Measurements from ENCODE around the gene CACNA2D2. TPM values are rescaled to one million over a fixed set of nuclear protein-coding genes. Genes with fewer than 3 reads are reported as not detected.

CACNA2D2 gene
- total RNA-seq, 4 donors from 2014 or later = 1.1 to 2.0 (median 1.6) TPM

- DNase-seq (ENCODE audit: low spot score in 2 of 2) = peak in 1 of 2 donors; percentile 50
- 50 to 55% methylated on average over 31 of the region's 31 CpGs for WGBS, 2 donors
- intact Hi-C loops (cut with DNase I; ENCODE audit: low total_unique reads) = no loop called here
- peak within 1 kb of the TSS; percentile 42 for H3K4me3 ChIP-seq (ENCODE audit: low read depth, poor library complexity, severe bottlenecking)
- TF ChIP-seq POLR2A (IDR thresholded peaks at IDR 0.05) (no peak), CTCF (IDR thresholded peaks at IDR 0.05) (no peak)
Measured at GRCh38 chr3:50322386-50323091, 180.9 kb downstream of the CACNA2D2 start, which contains the start of gene HYAL2. Gene HYAL2, minus strand, starts transcription at chr3:50322745. Its CDS starts 2,256 bp downstream, at chr3:50320489.

DNA sequence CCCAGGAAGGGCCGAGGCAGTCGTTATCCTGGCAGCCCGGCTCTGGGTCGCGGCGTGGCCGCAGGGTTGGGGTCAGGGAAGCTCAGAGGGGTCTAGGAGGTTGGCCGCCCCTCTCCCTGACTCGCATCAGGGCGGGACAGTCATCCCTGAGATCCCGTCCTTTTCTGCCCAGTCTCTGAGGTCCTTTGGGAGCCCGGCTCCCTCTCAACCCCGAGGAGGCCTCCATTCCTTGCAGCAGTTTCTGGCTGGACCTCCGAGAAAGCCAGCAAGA is 181.4 kb downstream of the CACNA2D2 start:
- intact Hi-C loops (cut with DNase I; ENCODE audit: low total_unique reads) = no loop called here
- WGBS, 2 donors = 12 to 19% methylated on average over 6 to 12 of the region's 14 CpGs
- TF ChIP-seq POLR2A (IDR thresholded peaks at IDR 0.05) (no peak), CTCF (IDR thresholded peaks at IDR 0.05) (no peak)
- DNase-seq (ENCODE audit: low spot score in 2 of 2) = peak in 1 of 2 donors; percentile 32
- peak overlapping the region; percentile 42 for H3K4me3 ChIP-seq (ENCODE audit: low read depth, poor library complexity, severe bottlenecking)

- intact Hi-C loops (cut with DNase I; ENCODE audit: low total_unique reads) = no loop called here
- TF ChIP-seq POLR2A (IDR thresholded peaks at IDR 0.05) (no peak), CTCF (IDR thresholded peaks at IDR 0.05) (no peak)
- peak; percentile 84 to 97 for DNase-seq (ENCODE audit: low spot score in 2 of 2)
- peak overlapping the region; percentile 42 for H3K4me3 ChIP-seq (ENCODE audit: low read depth, poor library complexity, severe bottlenecking)
- WGBS, 2 donors = 2 to 5% methylated on average over 40 to 46 of the region's 59 CpGs
Measured at GRCh38 chr3:50321336-50322114, 181.9 kb downstream of the CACNA2D2 start.

DNA sequence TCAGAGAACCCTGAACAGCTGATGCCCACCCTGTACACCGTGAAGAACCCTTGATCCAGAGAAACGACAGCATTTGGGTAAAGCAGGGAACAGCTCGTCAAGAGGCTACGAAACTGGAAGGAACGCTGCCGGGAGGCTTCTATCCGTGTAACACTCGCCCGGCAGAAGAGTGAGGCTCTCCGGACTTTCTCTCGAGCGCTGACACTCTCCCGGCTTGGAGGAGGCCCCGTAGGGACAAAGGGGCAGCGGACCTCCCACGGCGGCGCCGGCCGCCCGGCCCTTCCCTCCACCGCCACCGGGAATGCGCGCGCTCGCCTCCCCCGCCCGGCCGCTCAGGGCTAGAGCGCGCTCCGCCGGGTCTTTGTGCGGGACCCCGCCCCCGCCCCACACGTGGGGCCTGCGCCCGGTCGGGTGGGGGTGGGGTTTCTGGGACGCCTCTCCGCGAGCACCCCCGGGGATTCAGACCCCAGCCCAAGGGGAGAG is 182.5 kb downstream of the CACNA2D2 start:
- TF ChIP-seq CTCF (IDR thresholded peaks at IDR 0.05) = no peak
- no peak for TF ChIP-seq POLR2A (IDR thresholded peaks at IDR 0.05)
- 0% methylated on average over 7 to 19 of the region's 45 CpGs for WGBS, 2 donors
- peak overlapping the region; percentile 42 for H3K4me3 ChIP-seq (ENCODE audit: low read depth, poor library complexity, severe bottlenecking)
- intact Hi-C loops (cut with DNase I; ENCODE audit: low total_unique reads) = no loop called here
- DNase-seq (ENCODE audit: low spot score in 2 of 2) = peak in 1 of 2 donors; percentile 94

GRCh38 chr3:50319894-50320625 is 183.4 kb downstream of the CACNA2D2 start:
- TF ChIP-seq POLR2A (IDR thresholded peaks at IDR 0.05) (no peak), CTCF (IDR thresholded peaks at IDR 0.05) (no peak)
- H3K4me3 ChIP-seq (ENCODE audit: low read depth, poor library complexity, severe bottlenecking) = peak overlapping the region; percentile 42
- peak in 1 of 2 donors; percentile 18 for DNase-seq (ENCODE audit: low spot score in 2 of 2)
- intact Hi-C loops (cut with DNase I; ENCODE audit: low total_unique reads) = no loop called here
- 77% methylated on average over 28 of the region's 29 CpGs for WGBS, 2 donors

All from lower leg skin (tissue), 4 donors.